RPMI7951 (cell line): ENCODE measurements around the gene PPIC. TPM values are rescaled to one million over a fixed set of nuclear protein-coding genes. Genes with fewer than 3 reads are reported as not detected.
"Not testable (repeated sequence)": the region's sequence is repeated elsewhere in the genome, so short reads cannot be mapped to it uniquely, and the experiment has no call there.

Source experiments
- DNase-seq: peaks from one replicate; pipeline ENCODE4 v3.0.0-alpha.2; 2012; ENCODE audit warnings: low read depth
- total RNA-seq: library from RNA; depleted of rRNA; stranded (reverse); fragments of >200 nt; shearing (Covaris generic); gene quantifications from 2 replicates; pipeline ENCODE4 v1.2.3, GENCODE V29; 2014

The PPIC gene
- total RNA-seq, 1 experiment from 2014 or later, result 34.0 TPM

- DNase-seq, result no peak
Measured at GRCh38 chr5:123012321-123012720, 24.2 kb downstream of the PPIC start.

GRCh38 chr5:123007754-123008153 lies 28.8 kb downstream of the PPIC start:
- no peak for DNase-seq

- DNase-seq, result no peak
Measured at GRCh38 chr5:123007182-123007581, 29.3 kb downstream of the PPIC start.

- DNase-seq, result no peak
Measured at GRCh38 chr5:123001808-123002207, 34.7 kb downstream of the PPIC start.

GRCh38 chr5:123000731-123001130 lies 35.8 kb downstream of the PPIC start:
- no peak for DNase-seq

- DNase-seq, result peak; percentile 62
Measured at GRCh38 chr5:122999947-123000563, 36.5 kb downstream of the PPIC start.

- no peak for DNase-seq
Measured at GRCh38 chr5:122997294-122997693, 39.2 kb downstream of the PPIC start.

- no peak for DNase-seq
Measured at GRCh38 chr5:122996091-122996490, 40.4 kb downstream of the PPIC start.

- DNase-seq, result no peak
Measured at GRCh38 chr5:122985954-122986721, 50.4 kb downstream of the PPIC start.

GRCh38 chr5:122985006-122985700 lies 51.4 kb downstream of the PPIC start:
- DNase-seq, result no peak

GRCh38 chr5:122984425-122984824 lies 52.1 kb downstream of the PPIC start:
- no peak for DNase-seq

- DNase-seq, result no peak
Measured at GRCh38 chr5:122982376-122982775, 54.1 kb downstream of the PPIC start.

GRCh38 chr5:122981846-122982245 lies 54.7 kb downstream of the PPIC start:
- no peak for DNase-seq

- no peak for DNase-seq
Measured at GRCh38 chr5:122978644-122979297, 57.8 kb downstream of the PPIC start.

- DNase-seq, result no peak
Measured at GRCh38 chr5:122978068-122978467, 58.5 kb downstream of the PPIC start.

- no peak for DNase-seq
Measured at GRCh38 chr5:122977319-122977718, 59.2 kb downstream of the PPIC start.

- DNase-seq, result not testable (repeated sequence)
Measured at GRCh38 chr5:122974251-122974650, 62.3 kb downstream of the PPIC start.

- not testable (repeated sequence) for DNase-seq
Measured at GRCh38 chr5:122973759-122974158, 62.8 kb downstream of the PPIC start.
